ENCODE results near the gene ANKRD18A.
A peak's percentile ranks its signal among the peaks of the same experiment; 100 is the strongest.

The ANKRD18A gene

GRCh38 chr9:38620483-38621433 lies at the start of gene ANKRD18A:
Gene ANKRD18A, minus strand, starts transcription at chr9:38620596. Its CDS starts 311 bp downstream, at chr9:38620285.
- peak; percentile 72 for DNase-seq

- no peak for DNase-seq
Measured at GRCh38 chr9:38668791-38669466, 48.5 kb upstream of the ANKRD18A start.

- DNase-seq, result peak; percentile 44
Measured at GRCh38 chr9:38662763-38663593, 42.6 kb upstream of the ANKRD18A start.

GRCh38 chr9:38659538-38659937 lies 39.1 kb upstream of the ANKRD18A start:
- DNase-seq, result no peak

- no peak for DNase-seq
Measured at GRCh38 chr9:38656896-38657295, 36.5 kb upstream of the ANKRD18A start.

GRCh38 chr9:38652486-38652885 lies 32.1 kb upstream of the ANKRD18A start:
- DNase-seq, result no peak

- DNase-seq, result no peak
Measured at GRCh38 chr9:38652044-38652443, 31.6 kb upstream of the ANKRD18A start.

GRCh38 chr9:38651400-38652042 lies 31.1 kb upstream of the ANKRD18A start:
- no peak for DNase-seq

GRCh38 chr9:38650564-38650963 lies 30.2 kb upstream of the ANKRD18A start:
- DNase-seq, result no peak

- DNase-seq, result no peak
Measured at GRCh38 chr9:38649731-38650363, 29.5 kb upstream of the ANKRD18A start.

- DNase-seq, result no peak
Measured at GRCh38 chr9:38644601-38645000, 24.2 kb upstream of the ANKRD18A start.

GRCh38 chr9:38643815-38644173 lies 23.4 kb upstream of the ANKRD18A start:
- DNase-seq, result no peak

- no peak for DNase-seq
Measured at GRCh38 chr9:38642951-38643814, 22.8 kb upstream of the ANKRD18A start.

GRCh38 chr9:38641985-38642864 lies 21.8 kb upstream of the ANKRD18A start:
- DNase-seq, result peak; percentile 31

GRCh38 chr9:38641142-38641541 lies 20.7 kb upstream of the ANKRD18A start:
- no peak for DNase-seq

GRCh38 chr9:38639577-38639940 lies 19.2 kb upstream of the ANKRD18A start:
- DNase-seq, result no peak

- no peak for DNase-seq
Measured at GRCh38 chr9:38638881-38639576, 18.6 kb upstream of the ANKRD18A start.

GRCh38 chr9:38634315-38634714 lies 13.9 kb upstream of the ANKRD18A start:
- DNase-seq, result no peak

GRCh38 chr9:38629511-38629910 lies 9.1 kb upstream of the ANKRD18A start:
- DNase-seq, result no peak

Data from right hindlimb (tissue), 1 donor.